Mesodermal cell (in vitro differentiated cells): ENCODE measurements around the gene CORO7.
A peak's percentile ranks its signal among the peaks of the same experiment; 100 is the strongest.

Source experiments
- H3K27ac ChIP-seq: 2 replicates; pipeline ENCODE4 v1.7.0; 2013; ENCODE audit warnings: mild to moderate bottlenecking, low read depth, low read length, moderate library complexity; ENCODE audit not compliant: severe bottlenecking
- H3K36me3 ChIP-seq: 2 replicates; pipeline ENCODE4 v1.7.1; 2013; ENCODE audit warnings: mild to moderate bottlenecking, low read length, moderate library complexity; ENCODE audit not compliant: control insufficient read depth, insufficient read depth
- H3K4me1 ChIP-seq: one replicate; pipeline ENCODE4 v1.7.1; 2013; ENCODE audit warnings: mild to moderate bottlenecking, low read length; ENCODE audit not compliant: insufficient read depth, control insufficient read depth, poor library complexity, severe bottlenecking
- H3K4me3 ChIP-seq: 2 replicates; pipeline ENCODE4 v1.7.0; 2013; ENCODE audit warnings: low read length, control low read depth, mild to moderate bottlenecking; ENCODE audit not compliant: insufficient read depth, poor library complexity, severe bottlenecking; ENCODE audit errors: extremely low read depth
- H3K9me3 ChIP-seq: 2 replicates; pipeline ENCODE4 v1.7.1; 2013; ENCODE audit warnings: mild to moderate bottlenecking, low read length, moderate library complexity; ENCODE audit not compliant: control insufficient read depth
- WGBS, 2 experiments: methylation state at CpG; one replicate each; pipeline ENCODE4 v1.1.5; 2013; ENCODE audit warnings: missing lambda C conversion rate in 2 of 2; ENCODE audit not compliant: insufficient coverage in 2 of 2; 5-methylcytosine and 5-hydroxymethylcytosine counted together

The CORO7 gene

GRCh38 chr16:4388271-4389021 is 27.9 kb downstream of the CORO7 start:
- peaks cover 13% of the 10 kb centered on the region for H3K36me3 ChIP-seq
- H3K9me3 ChIP-seq, result no peaks in the 10 kb centered on the region
- H3K4me3 ChIP-seq, result no peak overlapping the region
- H3K4me1 ChIP-seq, result peaks cover 76% of the 10 kb centered on the region
- 72 to 80% methylated on average over 18 to 19 of the region's 19 CpGs for WGBS, 2 experiments
- peak overlapping the region; percentile 76 for H3K27ac ChIP-seq

DNA sequence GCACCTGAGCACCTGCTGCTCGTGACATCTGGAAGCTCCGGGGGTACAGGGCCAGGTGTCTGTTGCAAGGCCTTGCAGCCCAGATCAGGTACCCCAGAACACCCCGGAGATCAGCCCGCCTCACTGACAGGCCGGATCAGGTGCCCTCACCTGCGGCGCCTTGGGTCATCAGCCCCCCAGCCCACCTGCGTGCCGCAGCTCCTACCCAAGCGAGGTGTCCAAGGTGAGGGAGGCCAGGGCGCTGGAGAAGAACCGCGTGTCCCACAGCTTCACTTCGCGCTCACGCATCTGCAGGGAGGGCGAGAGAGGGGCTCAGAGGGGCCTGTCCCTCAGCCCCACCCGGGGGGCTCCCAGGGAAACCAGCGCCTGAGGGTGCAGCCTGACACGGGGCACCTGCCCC is 28.6 kb downstream of the CORO7 start:
- no peak overlapping the region for H3K4me3 ChIP-seq
- 93 to 97% methylated on average over 20 of the region's 20 CpGs for WGBS, 2 experiments
- peaks cover 17% of the 10 kb centered on the region for H3K36me3 ChIP-seq
- H3K27ac ChIP-seq, result no peak overlapping the region
- no peaks in the 10 kb centered on the region for H3K9me3 ChIP-seq
- H3K4me1 ChIP-seq, result peaks cover 70% of the 10 kb centered on the region

DNA sequence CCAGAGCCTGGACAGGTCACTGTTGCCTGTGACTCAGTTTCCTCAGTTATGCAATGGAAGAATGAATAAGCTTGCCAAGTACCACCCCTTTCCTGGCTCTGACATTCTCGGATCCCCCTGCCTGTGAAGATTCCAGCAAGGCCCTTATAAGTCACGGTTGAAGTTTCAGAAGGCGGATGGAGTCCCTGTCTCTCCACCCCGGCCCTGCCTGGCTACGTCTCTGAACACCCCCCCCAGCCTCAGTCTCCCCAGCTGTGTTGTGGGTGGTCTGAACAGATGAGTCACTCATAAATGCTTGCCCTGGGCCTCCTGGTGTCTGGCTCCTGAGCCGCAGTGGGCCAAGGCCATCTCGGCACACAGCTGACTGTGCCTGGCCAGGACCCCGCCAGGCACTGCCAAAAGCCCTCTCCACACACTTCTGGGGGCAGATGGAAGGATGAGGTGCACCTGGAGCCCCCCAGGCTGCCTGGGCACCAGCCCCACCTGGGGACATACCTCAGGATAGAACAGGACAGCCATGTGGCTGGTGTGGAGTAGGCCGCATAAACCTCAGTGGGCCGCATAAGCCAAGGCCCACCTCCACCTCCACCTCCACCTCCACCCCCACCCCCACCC is 29.3 kb downstream of the CORO7 start:
- WGBS, 2 experiments, result 93 to 96% methylated on average over 7 to 8 of the region's 10 CpGs
- peaks cover 63% of the 10 kb centered on the region for H3K4me1 ChIP-seq
- H3K36me3 ChIP-seq, result peaks cover 21% of the 10 kb centered on the region
- no peaks in the 10 kb centered on the region for H3K9me3 ChIP-seq
- H3K4me3 ChIP-seq, result no peak overlapping the region
- no peak overlapping the region for H3K27ac ChIP-seq

DNA sequence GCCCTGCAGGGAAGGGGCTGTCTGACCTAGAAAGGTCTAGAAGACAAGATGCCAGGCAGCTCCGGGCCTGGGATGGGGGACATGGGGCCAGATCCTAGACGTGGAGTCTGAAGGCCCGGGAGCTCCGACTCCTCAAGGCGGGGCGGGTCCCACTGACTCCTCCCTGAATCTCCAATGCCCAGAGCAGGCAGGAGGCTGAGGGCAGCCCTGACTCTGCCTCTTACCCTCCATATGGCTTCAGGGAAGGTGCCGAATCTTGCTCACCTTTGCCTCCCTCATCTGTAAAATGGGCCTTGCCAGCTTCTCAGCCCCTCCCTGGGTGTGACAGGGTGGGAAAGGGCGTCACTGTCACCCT is 30.0 kb downstream of the CORO7 start:
- no peaks in the 10 kb centered on the region for H3K9me3 ChIP-seq
- peaks cover 56% of the 10 kb centered on the region for H3K4me1 ChIP-seq
- H3K27ac ChIP-seq, result peak overlapping the region; percentile 29
- WGBS, 2 experiments, result 81% methylated on average over 7 of the region's 8 CpGs
- no peak overlapping the region for H3K4me3 ChIP-seq
- peaks cover 25% of the 10 kb centered on the region for H3K36me3 ChIP-seq

- no peak overlapping the region for H3K4me3 ChIP-seq
- no peaks in the 10 kb centered on the region for H3K9me3 ChIP-seq
- peaks cover 56% of the 10 kb centered on the region for H3K4me1 ChIP-seq
- H3K36me3 ChIP-seq, result peaks cover 28% of the 10 kb centered on the region
- WGBS, 2 experiments, result 94% methylated on average over 8 of the region's 11 CpGs
- peak overlapping the region; percentile 29 for H3K27ac ChIP-seq
These were observed 30.5 kb downstream of the CORO7 start for GRCh38 chr16:4385789-4386450.

- peaks cover 63% of the 10 kb centered on the region for H3K4me1 ChIP-seq
- peak overlapping the region; percentile 23 for H3K27ac ChIP-seq
- 86 to 88% methylated on average over 10 to 14 of the region's 20 CpGs for WGBS, 2 experiments
- peaks cover 29% of the 10 kb centered on the region for H3K36me3 ChIP-seq
- no peak overlapping the region for H3K4me3 ChIP-seq
- H3K9me3 ChIP-seq, result no peaks in the 10 kb centered on the region
These were observed 31.2 kb downstream of the CORO7 start for GRCh38 chr16:4385066-4385788.

- Histone ChIP-seq H3K36me3 (peaks cover 29% of the 10 kb centered on the region), H3K4me1 (peaks cover 63% of the 10 kb centered on the region), H3K27ac (peak overlapping the region; percentile 23), H3K9me3 (no peaks in the 10 kb centered on the region), H3K4me3 (no peak overlapping the region)
- WGBS, 2 experiments, result 83 to 88% methylated on average over 19 to 20 of the region's 20 CpGs
These were observed 31.9 kb downstream of the CORO7 start for GRCh38 chr16:4384509-4384942.

DNA sequence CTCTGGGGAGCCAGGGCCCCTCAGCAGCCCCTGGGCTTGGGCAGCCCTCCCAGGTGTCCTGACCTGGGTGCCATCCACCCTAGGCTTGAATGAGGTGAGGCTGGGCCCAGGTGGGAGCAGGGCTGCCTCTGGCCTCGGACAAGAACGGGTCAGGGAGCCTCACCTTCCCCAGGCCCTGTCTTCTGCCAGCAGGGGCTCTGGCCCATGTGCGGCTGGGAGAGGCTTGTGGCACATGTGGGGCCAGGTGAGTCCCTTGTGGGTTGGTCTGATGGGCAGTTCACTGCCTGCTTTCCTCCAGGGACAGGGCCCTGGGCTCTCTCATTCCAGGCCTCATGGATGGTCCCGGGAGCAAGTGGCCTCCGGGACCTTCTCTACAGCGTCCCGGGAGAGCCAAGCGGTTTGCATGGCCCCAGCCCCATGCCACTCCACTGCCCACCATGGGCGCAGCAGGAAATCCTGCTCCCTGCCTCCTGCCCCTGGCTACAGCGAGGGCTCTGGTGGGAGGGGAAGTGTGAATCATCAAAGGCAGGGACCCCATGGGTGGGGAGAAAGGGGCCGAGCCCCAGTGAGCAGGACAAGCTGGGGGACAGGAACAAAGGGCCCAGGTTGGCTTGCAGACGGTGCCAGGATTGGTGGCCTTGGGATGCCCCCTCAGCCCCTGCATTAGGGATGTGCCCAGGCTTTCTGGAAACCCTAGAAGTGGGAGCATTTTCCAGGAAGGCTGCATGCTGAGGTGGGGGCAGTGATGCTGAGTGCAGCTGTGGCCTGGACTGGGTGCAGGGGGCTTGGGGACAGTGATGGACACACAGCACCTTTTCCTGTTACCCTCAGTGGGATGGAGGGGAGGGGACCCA is 32.6 kb downstream of the CORO7 start:
- Histone ChIP-seq H3K9me3 (no peaks in the 10 kb centered on the region), H3K27ac (peak overlapping the region; percentile 13), H3K36me3 (peaks cover 29% of the 10 kb centered on the region), H3K4me1 (peaks cover 58% of the 10 kb centered on the region), H3K4me3 (no peak overlapping the region)
- 93 to 98% methylated on average over 5 to 8 of the region's 12 CpGs for WGBS, 2 experiments

GRCh38 chr16:4382795-4383357 is 33.5 kb downstream of the CORO7 start:
- Histone ChIP-seq H3K4me3 (no peak overlapping the region), H3K9me3 (no peaks in the 10 kb centered on the region), H3K4me1 (peaks cover 54% of the 10 kb centered on the region), H3K36me3 (peaks cover 27% of the 10 kb centered on the region), H3K27ac (peak overlapping the region; percentile 23)
- WGBS, 2 experiments, result 94 to 95% methylated on average over 16 to 19 of the region's 21 CpGs
